HCT116 (cell line): ENCODE results near the gene ACTBL2. TPM values are rescaled to one million over a fixed set of nuclear protein-coding genes. Genes with fewer than 3 reads are reported as not detected.
"Not testable (repeated sequence)": the region's sequence is repeated elsewhere in the genome, so short reads cannot be mapped to it uniquely, and the experiment has no call there.

Experiments
- ATAC-seq: fragments of 200-7000 bp; cut with Tn5 transposase; 2 replicates; pipeline ENCODE4 v1.9.1; 2020; ENCODE audit warnings: mild to moderate bottlenecking, moderate library complexity
- BruUV-seq: library from RNA; stranded (reverse); fragments of 400-500 nt; replicated peaks from 2 replicates; lab custom pipeline; 2021; lab: Mats Ljungman, UMichigan
- CTCF ChIA-PET: fragments of 300-600 bp; sonication (Branson Sonifier 250); formaldehyde crosslinking; loops from one replicate; lab custom pipeline; 2021; ENCODE audit warnings: antibody characterized with exemption; lab: Charles Lee
- POLR2A ChIA-PET: fragments of 300-600, 350-600 bp; sonication (Branson Sonifier 250); formaldehyde crosslinking; loops from one replicate; lab custom pipeline; 2021; ENCODE audit warnings: antibody characterized with exemption; lab: Charles Lee
- RAD21 ChIA-PET, 2 experiments: fragments of 300-600 bp; sonication (Branson Sonifier 250); formaldehyde crosslinking; loops; one replicate each; lab custom pipeline; 2023; ENCODE audit warnings: low total read pairs in 2 of 2; ENCODE audit not compliant: uncharacterized antibody in 2 of 2, unreplicated experiment in 2 of 2, low non-redundant PET in 1 of 2; lab: Charles Lee
- DNase-seq: peaks from one replicate; pipeline ENCODE4 v3.0.0-alpha.2; 2010; ENCODE audit warnings: low read depth, low spot score
- H2AFZ ChIP-seq: fragments of 200-600 bp; shearing (Covaris generic), sonication (generic); 2 replicates; pipeline ENCODE4 v1.6.1; 2017; ENCODE audit warnings: low read depth, mixed run types, mixed read lengths, antibody characterized with exemption, low read length; ENCODE audit not compliant: poor library complexity, severe bottlenecking
- H3K27ac ChIP-seq: 2 replicates; pipeline ENCODE4 v1.5.1; 2012; ENCODE audit warnings: low read depth, low read length
- H3K27me3 ChIP-seq: fragments of 200-600 bp; sonication (generic); 2 replicates; pipeline ENCODE4 v1.6.1; 2016; ENCODE audit warnings: mixed run types, low read length, mixed read lengths; ENCODE audit not compliant: insufficient read depth
- H3K36me3 ChIP-seq, 2 experiments: fragments of 200-500 bp in 1 of 2; fragments of 200-600 bp in 1 of 2; sonication (Bioruptor generic) in 1 of 2; sonication (generic) in 1 of 2; 2 replicates each; pipeline versions ENCODE4 v1.5.1 to v1.6.1; 2014 to 2016; ENCODE audit warnings: low read length in 2 of 2, inconsistent platforms in 1 of 2, mixed read lengths in 1 of 2, mixed run types in 1 of 2; ENCODE audit not compliant: insufficient read depth in 2 of 2, control insufficient read depth in 1 of 2
- H3K4me1 ChIP-seq, 2 experiments: fragments of 200-600 bp in 1 of 2; sonication (generic) in 1 of 2; 2 replicates each; pipeline versions ENCODE4 v1.5.1 to v1.6.1; 2012 to 2017; ENCODE audit warnings: low read length in 2 of 2, inconsistent platforms in 1 of 2, mild to moderate bottlenecking in 1 of 2, mixed read lengths in 1 of 2, mixed run types in 1 of 2, moderate library complexity in 1 of 2; ENCODE audit not compliant: insufficient read depth in 2 of 2, control insufficient read depth in 1 of 2
- H3K4me2 ChIP-seq: fragments of 200-600 bp; sonication (generic); 2 replicates; pipeline ENCODE4 v1.6.1; 2017; ENCODE audit warnings: mixed run types, low read length, mixed read lengths
- H3K4me3 ChIP-seq, 2 experiments: fragments of 200-600 bp in 1 of 2; sonication (generic) in 1 of 2; replicated peaks in 1 of 2; 2 replicates each; pipeline ENCODE4 v1.5.1; 2011 to 2016; ENCODE audit warnings: low read length in 2 of 2, control low read depth in 1 of 2, low read depth in 1 of 2, mild to moderate bottlenecking in 1 of 2, mixed read lengths in 1 of 2, mixed run types in 1 of 2
- H3K79me2 ChIP-seq: fragments of 200-600 bp; sonication (generic); 2 replicates; pipeline ENCODE4 v1.6.1; 2017; ENCODE audit warnings: mild to moderate bottlenecking, mixed run types, low read length, moderate library complexity, mixed read lengths; ENCODE audit not compliant: insufficient read depth
- H3K9ac ChIP-seq: fragments of 200-600 bp; sonication (generic); 2 replicates; pipeline ENCODE4 v1.6.1; 2016; ENCODE audit warnings: low read length, mixed read lengths
- H3K9me2 ChIP-seq: fragments of 200-600 bp; sonication (generic), shearing (Covaris generic); 2 replicates; pipeline ENCODE4 v1.6.1; 2017; ENCODE audit warnings: mixed run types, mild to moderate bottlenecking, moderate library complexity; ENCODE audit not compliant: insufficient read depth
- H3K9me3 ChIP-seq, 2 experiments: fragments of 200-500 bp in 1 of 2; fragments of 200-600 bp in 1 of 2; sonication (Bioruptor generic) in 1 of 2; sonication (generic) in 1 of 2; 2 replicates each; pipeline ENCODE4 v1.6.1; 2014 to 2017; ENCODE audit warnings: low read length in 2 of 2, mixed read lengths in 2 of 2, inconsistent platforms in 1 of 2, low read depth in 1 of 2, mild to moderate bottlenecking in 1 of 2, mixed run types in 1 of 2, moderate library complexity in 1 of 2; ENCODE audit not compliant: control insufficient read depth in 1 of 2, insufficient read depth in 1 of 2
- H4K20me1 ChIP-seq: fragments of 200-600 bp; sonication (generic), shearing (Covaris generic); 2 replicates; pipeline ENCODE4 v1.6.1; 2017; ENCODE audit warnings: mixed run types, mild to moderate bottlenecking, moderate library complexity; ENCODE audit not compliant: insufficient read depth
- CBX3 ChIP-seq: IDR thresholded peaks from 2 replicates; pipeline ENCODE4 v1.6.1; 2012; ENCODE audit warnings: low read depth
- CEBPB ChIP-seq: IDR thresholded peaks from 2 replicates; pipeline ENCODE4 v1.6.1; 2012; ENCODE audit warnings: low read depth
- CTCF ChIP-seq, 3 experiments: fragments of 200-600 bp in 1 of 3; sonication (generic) in 1 of 3; IDR thresholded peaks in 2 of 3; conservative IDR thresholded peaks in 1 of 3; 2 replicates each; pipeline ENCODE4 v1.5.1; 2012 to 2017; ENCODE audit warnings: low read depth in 2 of 3, low read length in 2 of 3, antibody characterized with exemption in 1 of 3, borderline replicate concordance in 1 of 3, control low read depth in 1 of 3, mild to moderate bottlenecking in 1 of 3, mixed read lengths in 1 of 3, mixed run types in 1 of 3, moderate library complexity in 1 of 3; ENCODE audit not compliant: insufficient read depth in 1 of 3
- EGR1 ChIP-seq: IDR thresholded peaks from 2 replicates; pipeline ENCODE4 v1.6.1; 2012; ENCODE audit warnings: low read depth
- EZH2 ChIP-seq: fragments of 200-600 bp; sonication (generic); IDR thresholded peaks from 2 replicates; pipeline ENCODE4 v1.6.1; 2017; ENCODE audit warnings: antibody characterized with exemption, mixed run types
- EZH2phosphoT487 ChIP-seq: fragments of 200-600 bp; IDR thresholded peaks from 2 replicates; pipeline ENCODE4 v1.6.1; 2018; ENCODE audit warnings: antibody characterized with exemption, borderline replicate concordance
- FOSL1 ChIP-seq: IDR thresholded peaks from 2 replicates; pipeline ENCODE4 v1.6.1; 2012; ENCODE audit warnings: low read depth
- POLR2A ChIP-seq: IDR thresholded peaks from 2 replicates; pipeline ENCODE4 v1.7.0; 2011; ENCODE audit warnings: borderline replicate concordance; ENCODE audit not compliant: insufficient read depth, insufficient read length; ENCODE audit errors: extremely low read depth
- POLR2AphosphoS5 ChIP-seq: IDR thresholded peaks from 2 replicates; pipeline ENCODE4 v1.6.1; 2011; ENCODE audit warnings: mild to moderate bottlenecking, low read depth, low read length, moderate library complexity
- SRF ChIP-seq: IDR thresholded peaks from 2 replicates; pipeline ENCODE4 v1.6.1; 2012; ENCODE audit warnings: low read depth
- TCF7L2 ChIP-seq: IDR thresholded peaks from 2 replicates; pipeline ENCODE4 v1.7.0; 2011; ENCODE audit warnings: borderline replicate concordance, inconsistent platforms; ENCODE audit not compliant: insufficient read depth, insufficient read length; ENCODE audit errors: extremely low read depth
- YY1 ChIP-seq: IDR thresholded peaks from 2 replicates; pipeline ENCODE4 v1.6.1; 2011; ENCODE audit warnings: low read length, low read depth, moderate library complexity, mild to moderate bottlenecking; ENCODE audit not compliant: insufficient replicate concordance; ENCODE audit errors: extremely low read depth
- ZNF274 ChIP-seq: fragments of 200-500 bp; sonication (Bioruptor generic); IDR thresholded peaks from 2 replicates; pipeline ENCODE4 v1.6.1; 2014; ENCODE audit warnings: mild to moderate bottlenecking, low read depth, low read length, inconsistent platforms
- intact Hi-C: fragments of 100-400 bp; cut with micrococcal nuclease; formaldehyde crosslinking; loops from 2 replicates; pipeline ENCODE4 v1.10.0; 2022
- total RNA-seq: library from RNA; stranded (reverse); gene quantifications from one replicate; pipeline ENCODE4 v1.2.1, GENCODE V29; 2021; ENCODE audit not compliant: unreplicated experiment
- TF ChIP-seq, protein P1 (sequence below): IDR thresholded peaks from 2 replicates; pipeline ENCODE4 v1.6.1; 2012
- TF ChIP-seq, protein P2 (sequence below): IDR thresholded peaks from 2 replicates; pipeline ENCODE4 v1.6.1; 2011; ENCODE audit warnings: mild to moderate bottlenecking, low read length, moderate library complexity; ENCODE audit not compliant: insufficient replicate concordance; ENCODE audit errors: extremely low read depth

Gene ACTBL2
- total RNA-seq, 1 experiment from 2014 or later = 0.07 TPM

DNA sequence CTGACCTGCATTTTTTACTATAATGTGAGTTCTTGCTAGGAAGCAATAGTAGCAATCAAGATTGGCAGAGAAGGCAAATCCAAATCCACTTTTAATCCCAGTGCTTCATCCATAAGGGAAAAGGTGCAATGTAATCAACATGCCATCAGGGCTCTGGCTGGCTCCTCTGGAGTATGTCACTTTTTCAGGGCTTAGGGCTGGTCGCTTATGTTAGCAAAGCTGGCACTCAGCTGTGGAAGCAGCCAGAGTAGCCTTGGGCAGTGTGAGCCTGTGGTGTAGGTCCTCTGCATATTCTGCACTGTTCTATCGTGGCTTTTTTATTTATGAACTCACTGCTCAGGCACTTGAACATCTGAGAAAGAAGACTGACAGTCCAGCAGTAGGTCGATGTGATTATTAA, 16.1 kb downstream of the ACTBL2 start:
- H3K9me3 ChIP-seq = no peaks in the 10 kb centered on the region
- H3K27ac ChIP-seq = no peak overlapping the region
- intact Hi-C loops = no loop called here
- H3K27me3 ChIP-seq = no peaks in the 10 kb centered on the region
- POLR2A ChIA-PET = no interaction called here
- RAD21 ChIA-PET = no interaction called here
- no peaks in the 10 kb centered on the region for H4K20me1 ChIP-seq
- no peak for DNase-seq
- H3K4me1 ChIP-seq = no peaks in the 10 kb centered on the region
- no peak overlapping the region for H3K9ac ChIP-seq
- TF ChIP-seq CEBPB (no peak), CBX3 (no peak), TCF7L2 (no peak), YY1 (no peak), POLR2A (no peak), SRF (no peak), CTCF (IDR thresholded peaks at IDR 0.05 in 2 of 3, conservative IDR thresholded peaks at IDR 0.05 in 1 of 3; ENCODE audit: borderline replicate concordance in 1 of 3, insufficient read depth in 1 of 3, low read depth in 2 of 3, low read length in 2 of 3) (no peak), EZH2phosphoT487 (no peak), EZH2 (no peak), POLR2AphosphoS5 (no peak), ZNF274 (no peak), EGR1 (no peak), FOSL1 (no peak)
- TF ChIP-seq, protein P1, sequence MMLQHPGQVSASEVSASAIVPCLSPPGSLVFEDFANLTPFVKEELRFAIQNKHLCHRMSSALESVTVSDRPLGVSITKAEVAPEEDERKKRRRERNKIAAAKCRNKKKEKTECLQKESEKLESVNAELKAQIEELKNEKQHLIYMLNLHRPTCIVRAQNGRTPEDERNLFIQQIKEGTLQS = no peak
- TF ChIP-seq, protein P2, sequence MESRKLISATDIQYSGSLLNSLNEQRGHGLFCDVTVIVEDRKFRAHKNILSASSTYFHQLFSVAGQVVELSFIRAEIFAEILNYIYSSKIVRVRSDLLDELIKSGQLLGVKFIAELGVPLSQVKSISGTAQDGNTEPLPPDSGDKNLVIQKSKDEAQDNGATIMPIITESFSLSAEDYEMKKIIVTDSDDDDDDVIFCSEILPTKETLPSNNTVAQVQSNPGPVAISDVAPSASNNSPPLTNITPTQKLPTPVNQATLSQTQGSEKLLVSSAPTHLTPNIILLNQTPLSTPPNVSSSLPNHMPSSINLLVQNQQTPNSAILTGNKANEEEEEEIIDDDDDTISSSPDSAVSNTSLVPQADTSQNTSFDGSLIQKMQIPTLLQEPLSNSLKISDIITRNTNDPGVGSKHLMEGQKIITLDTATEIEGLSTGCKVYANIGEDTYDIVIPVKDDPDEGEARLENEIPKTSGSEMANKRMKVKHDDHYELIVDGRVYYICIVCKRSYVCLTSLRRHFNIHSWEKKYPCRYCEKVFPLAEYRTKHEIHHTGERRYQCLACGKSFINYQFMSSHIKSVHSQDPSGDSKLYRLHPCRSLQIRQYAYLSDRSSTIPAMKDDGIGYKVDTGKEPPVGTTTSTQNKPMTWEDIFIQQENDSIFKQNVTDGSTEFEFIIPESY = no peak
- CTCF ChIA-PET = no interaction called here
- no peak overlapping the region for H3K4me2 ChIP-seq
- no peak for ATAC-seq
- no peaks in the 10 kb centered on the region for H3K9me2 ChIP-seq
- no peaks in the 10 kb centered on the region for H3K79me2 ChIP-seq
- BruUV-seq = no TSS peak
- H3K36me3 ChIP-seq = no peaks in the 10 kb centered on the region
- H3K4me3 ChIP-seq = no peak overlapping the region
- H2AFZ ChIP-seq = no peak overlapping the region

DNA sequence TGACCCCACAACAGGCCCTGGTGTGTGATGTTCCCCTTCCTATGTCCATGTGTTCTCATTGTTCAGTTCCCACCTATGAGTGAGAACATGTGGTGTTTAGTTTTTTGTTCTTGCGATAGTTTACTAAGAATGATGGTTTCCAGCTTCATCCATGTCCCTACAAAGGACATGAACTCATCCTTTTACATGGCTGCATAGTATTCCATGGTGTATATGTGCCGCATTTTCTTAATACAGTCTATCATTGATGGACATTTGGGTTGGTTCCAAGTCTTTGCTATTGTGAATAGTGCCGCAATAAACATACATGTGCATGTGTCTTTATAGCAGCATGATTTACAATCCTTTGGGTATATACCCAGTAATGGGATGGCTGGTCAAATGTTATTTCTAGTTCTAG, 22.6 kb downstream of the ACTBL2 start:
- RAD21 ChIA-PET, H3K79me2 ChIP-seq, H3K9me2 ChIP-seq, H3K27me3 ChIP-seq, H4K20me1 ChIP-seq, H3K36me3 ChIP-seq, H3K4me2 ChIP-seq, ATAC-seq, BruUV-seq, H3K9ac ChIP-seq, H3K4me3 ChIP-seq, H2AFZ ChIP-seq, POLR2A ChIA-PET, H3K4me1 ChIP-seq, H3K9me3 ChIP-seq, DNase-seq, CTCF ChIA-PET, H3K27ac ChIP-seq, intact Hi-C loops: not testable (repeated sequence)
